NCI-H2196 treated with DMSO at 0.1 percent for 48 hours (cell line): Measurements from ENCODE around the gene RIPK4.

Source experiments
- DNase-seq: peaks from one replicate; lab custom pipeline; 2025; ENCODE audit not compliant: unreplicated experiment; lab: John Stamatoyannopoulos, UW

RIPK4 gene

GRCh38 chr21:41769933-41770332 is 3.1 kb upstream of the RIPK4 start:
- no peak for DNase-seq

GRCh38 chr21:41769521-41769920 is 2.7 kb upstream of the RIPK4 start:
- DNase-seq: no peak

GRCh38 chr21:41769111-41769510 is 2.3 kb upstream of the RIPK4 start:
- DNase-seq: no peak

- DNase-seq: peak; percentile 45
These were observed 1.7 kb upstream of the RIPK4 start for GRCh38 chr21:41768437-41769042.

- no peak for DNase-seq
These were observed 969 bp upstream of the RIPK4 start for GRCh38 chr21:41767606-41768436.

- DNase-seq: no peak
These were observed 624 bp downstream of the RIPK4 start for GRCh38 chr21:41765973-41766882.

GRCh38 chr21:41765420-41765821 is 1.4 kb downstream of the RIPK4 start:
- no peak for DNase-seq

- DNase-seq: no peak
These were observed 2.1 kb downstream of the RIPK4 start for GRCh38 chr21:41764558-41765419.

GRCh38 chr21:41763996-41764395 is 2.9 kb downstream of the RIPK4 start:
- DNase-seq: no peak

- DNase-seq: no peak
These were observed 3.4 kb downstream of the RIPK4 start for GRCh38 chr21:41763398-41763931.

GRCh38 chr21:41762753-41763152 is 4.1 kb downstream of the RIPK4 start:
- no peak for DNase-seq

GRCh38 chr21:41761934-41762635 is 4.8 kb downstream of the RIPK4 start:
- DNase-seq: no peak

GRCh38 chr21:41761211-41761933 is 5.5 kb downstream of the RIPK4 start:
- no peak for DNase-seq

- DNase-seq: no peak
These were observed 6.4 kb downstream of the RIPK4 start for GRCh38 chr21:41760411-41760810.

GRCh38 chr21:41759926-41760325 is 6.9 kb downstream of the RIPK4 start:
- DNase-seq: no peak

- no peak for DNase-seq
These were observed 7.5 kb downstream of the RIPK4 start for GRCh38 chr21:41759214-41759840.

- no peak for DNase-seq
These were observed 8.3 kb downstream of the RIPK4 start for GRCh38 chr21:41758550-41758949.

- no peak for DNase-seq
These were observed 10.7 kb downstream of the RIPK4 start for GRCh38 chr21:41755934-41756773.
